NCI-H524 (cell line): ENCODE measurements around the gene CHD1.

ENCODE experiments used
- DNase-seq, 2 experiments: peaks; one replicate each; lab custom pipeline; 2025; lab: John Stamatoyannopoulos, UW

The CHD1 gene

GRCh38 chr5:98936948-98937715, 8.3 kb upstream of the CHD1 start:
- no peak for DNase-seq

- no peak for DNase-seq
Observed at GRCh38 chr5:98935206-98935605, 6.4 kb upstream of the CHD1 start.

GRCh38 chr5:98934546-98934945, 5.7 kb upstream of the CHD1 start:
- DNase-seq = no peak

- DNase-seq = no peak
Observed at GRCh38 chr5:98933445-98934072, 4.8 kb upstream of the CHD1 start.

GRCh38 chr5:98930972-98931762, 2.4 kb upstream of the CHD1 start:
- DNase-seq = no peak

GRCh38 chr5:98929710-98930298, 997 bp upstream of the CHD1 start:
- DNase-seq = peak in 1 of 2 experiments; percentile 7

- DNase-seq = peak; percentile 34 to 47
Observed at GRCh38 chr5:98927989-98928872, 576 bp downstream of the CHD1 start.

GRCh38 chr5:98927242-98927988, 1.4 kb downstream of the CHD1 start:
- DNase-seq = peak; percentile 7 to 32

- no peak for DNase-seq
Observed at GRCh38 chr5:98923966-98924365, 4.8 kb downstream of the CHD1 start.

- no peak for DNase-seq
Observed at GRCh38 chr5:98921947-98922505, 6.8 kb downstream of the CHD1 start.

- DNase-seq = no peak
Observed at GRCh38 chr5:98917433-98917832, 11.4 kb downstream of the CHD1 start.

GRCh38 chr5:98916540-98916939, 12.3 kb downstream of the CHD1 start:
- DNase-seq = no peak

- DNase-seq = no peak
Observed at GRCh38 chr5:98913911-98914310, 14.9 kb downstream of the CHD1 start.

GRCh38 chr5:98911280-98912040, 17.3 kb downstream of the CHD1 start:
- peak in 1 of 2 experiments; percentile 36 for DNase-seq

GRCh38 chr5:98909363-98909762, 19.4 kb downstream of the CHD1 start:
- no peak for DNase-seq

- DNase-seq = no peak
Observed at GRCh38 chr5:98907951-98908350, 20.9 kb downstream of the CHD1 start.

- DNase-seq = peak in 1 of 2 experiments; percentile 2
Observed at GRCh38 chr5:98906756-98907355, 22.0 kb downstream of the CHD1 start.

- DNase-seq = peak in 1 of 2 experiments; percentile 37
Observed at GRCh38 chr5:98905857-98906688, 22.7 kb downstream of the CHD1 start.
